Upper lobe of right lung (tissue), 1 donor: Measurements from ENCODE around the gene ARHGAP22. TPM values are rescaled to one million over a fixed set of nuclear protein-coding genes. Genes with fewer than 3 reads are reported as not detected.

ENCODE experiments used
- ATAC-seq: fragments of 200-7000 bp; cut with Tn5 transposase; one replicate; pipeline ENCODE4 v1.9.1; 2020; ENCODE audit warnings: mild to moderate bottlenecking, moderate library complexity
- DNase-seq: peaks from one replicate; pipeline ENCODE4 v3.0.0-alpha.2; 2020
- H3K27ac ChIP-seq: fragments of 200-600 bp; one replicate; pipeline ENCODE4 v1.8.0; 2022
- H3K27me3 ChIP-seq: fragments of 200-600 bp; one replicate; pipeline ENCODE4 v1.8.0; 2022; ENCODE audit warnings: mild to moderate bottlenecking
- H3K36me3 ChIP-seq: fragments of 200-600 bp; one replicate; pipeline ENCODE4 v1.8.0; 2022
- H3K4me1 ChIP-seq: fragments of 200-600 bp; one replicate; pipeline ENCODE4 v1.8.0; 2022
- H3K4me3 ChIP-seq: fragments of 200-600 bp; one replicate; pipeline ENCODE4 v1.8.0; 2022; ENCODE audit warnings: mild to moderate bottlenecking
- H3K9me3 ChIP-seq: fragments of 200-600 bp; one replicate; pipeline ENCODE4 v1.8.0; 2022
- intact Hi-C: fragments of 100-400 bp; cut with DNase I; formaldehyde crosslinking; loops from one replicate; pipeline ENCODE4 v1.11.0; 2022
- total RNA-seq: library from RNA; stranded (reverse); fragmentation: NEBNext Ultra II Directional; extraction: Animal tissue kit (Norgen Biotek cat#: 25700); gene quantifications from one replicate; pipeline ENCODE4 v1.2.1, GENCODE V29; 2021
- TF ChIP-seq, protein P1 (sequence below): fragments of 200-600 bp; IDR thresholded peaks from one replicate; pipeline ENCODE4 v1.8.0; 2022; ENCODE audit warnings: antibody characterized with exemption
- donor health status: DM: no; HTN: yes; CAD: no; lungs with severe emphysema.

The ARHGAP22 gene
- total RNA-seq, 1 donor from 2014 or later, result 6.8 TPM

DNA sequence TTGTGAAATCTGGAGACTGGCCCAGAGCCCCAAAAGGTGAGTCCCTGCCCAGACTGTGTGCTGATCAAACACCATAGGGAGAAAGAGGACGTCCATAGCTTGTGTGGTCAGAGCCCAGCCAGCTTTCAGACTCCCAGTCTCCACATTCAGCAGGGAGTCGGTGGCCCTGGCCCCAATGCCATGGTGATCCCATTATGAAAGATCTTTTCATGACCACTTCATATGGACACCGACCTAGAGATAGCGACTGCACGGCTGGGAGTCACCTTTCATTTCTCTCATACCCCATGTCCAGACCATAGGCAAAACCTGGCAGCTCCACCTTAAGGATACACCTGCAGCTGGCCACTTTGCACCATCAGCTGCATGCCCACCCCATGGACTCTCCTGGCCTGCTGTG, 126.4 kb downstream of the ARHGAP22 start:
- no peak overlapping the region for H3K4me3 ChIP-seq
- no peak overlapping the region for H3K27ac ChIP-seq
- no peaks in the 10 kb centered on the region for H3K27me3 ChIP-seq
- intact Hi-C loops, result no loop called here
- no peaks in the 10 kb centered on the region for H3K4me1 ChIP-seq
- TF ChIP-seq, protein P1, sequence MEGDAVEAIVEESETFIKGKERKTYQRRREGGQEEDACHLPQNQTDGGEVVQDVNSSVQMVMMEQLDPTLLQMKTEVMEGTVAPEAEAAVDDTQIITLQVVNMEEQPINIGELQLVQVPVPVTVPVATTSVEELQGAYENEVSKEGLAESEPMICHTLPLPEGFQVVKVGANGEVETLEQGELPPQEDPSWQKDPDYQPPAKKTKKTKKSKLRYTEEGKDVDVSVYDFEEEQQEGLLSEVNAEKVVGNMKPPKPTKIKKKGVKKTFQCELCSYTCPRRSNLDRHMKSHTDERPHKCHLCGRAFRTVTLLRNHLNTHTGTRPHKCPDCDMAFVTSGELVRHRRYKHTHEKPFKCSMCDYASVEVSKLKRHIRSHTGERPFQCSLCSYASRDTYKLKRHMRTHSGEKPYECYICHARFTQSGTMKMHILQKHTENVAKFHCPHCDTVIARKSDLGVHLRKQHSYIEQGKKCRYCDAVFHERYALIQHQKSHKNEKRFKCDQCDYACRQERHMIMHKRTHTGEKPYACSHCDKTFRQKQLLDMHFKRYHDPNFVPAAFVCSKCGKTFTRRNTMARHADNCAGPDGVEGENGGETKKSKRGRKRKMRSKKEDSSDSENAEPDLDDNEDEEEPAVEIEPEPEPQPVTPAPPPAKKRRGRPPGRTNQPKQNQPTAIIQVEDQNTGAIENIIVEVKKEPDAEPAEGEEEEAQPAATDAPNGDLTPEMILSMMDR, result no peak
- H3K9me3 ChIP-seq, result no peaks in the 10 kb centered on the region
- DNase-seq (no peak), ATAC-seq (no peak)
- H3K36me3 ChIP-seq, result no peaks in the 10 kb centered on the region

DNA sequence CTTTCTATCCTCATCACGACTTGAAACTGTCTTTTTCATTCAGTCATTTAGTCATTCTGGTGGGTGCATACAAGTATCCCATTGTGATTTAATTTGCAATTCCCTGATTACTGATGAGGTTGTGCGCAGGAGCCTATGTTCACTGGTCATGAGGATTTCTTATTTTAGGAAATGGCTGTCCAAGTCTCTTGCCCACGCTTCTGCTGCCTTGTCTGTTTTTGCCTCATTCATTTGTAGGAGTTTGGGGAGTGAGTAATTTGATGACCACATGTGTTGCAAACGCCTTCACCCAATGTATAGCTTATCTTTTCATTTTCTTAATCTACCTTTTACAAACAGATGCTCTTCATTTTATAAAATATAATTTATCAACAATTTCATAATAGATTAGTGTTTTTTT, 127.3 kb downstream of the ARHGAP22 start:
- H3K4me3 ChIP-seq, result no peak overlapping the region
- ATAC-seq (no peak), DNase-seq (no peak)
- no peaks in the 10 kb centered on the region for H3K9me3 ChIP-seq
- intact Hi-C loops, result no loop called here
- no peak overlapping the region for H3K27ac ChIP-seq
- TF ChIP-seq, protein P1, result no peak
- H3K27me3 ChIP-seq, result no peaks in the 10 kb centered on the region
- no peaks in the 10 kb centered on the region for H3K4me1 ChIP-seq
- no peaks in the 10 kb centered on the region for H3K36me3 ChIP-seq

DNA sequence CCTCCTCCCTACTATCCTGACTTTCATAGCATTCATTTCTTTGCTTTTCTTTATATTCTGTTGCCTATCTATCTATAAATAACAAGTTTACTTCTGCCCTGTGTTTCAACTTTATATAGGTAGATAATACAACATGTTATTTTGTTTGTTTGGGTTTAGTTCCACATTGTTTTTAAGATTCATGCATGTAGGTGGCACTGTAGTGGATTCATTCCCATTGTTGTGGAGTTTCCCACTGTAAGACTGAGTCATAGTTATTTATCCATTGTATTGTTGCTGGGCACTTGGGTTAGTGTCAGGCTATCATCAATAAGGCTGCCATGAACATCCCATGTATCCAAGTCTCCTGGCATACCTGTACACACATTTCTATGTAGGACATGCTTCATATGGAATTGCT, 127.7 kb downstream of the ARHGAP22 start:
- DNase-seq, result no peak
- Histone ChIP-seq H3K4me1 (no peaks in the 10 kb centered on the region), H3K9me3 (no peaks in the 10 kb centered on the region), H3K4me3 (no peak overlapping the region), H3K27me3 (no peaks in the 10 kb centered on the region), H3K27ac (no peak overlapping the region), H3K36me3 (no peaks in the 10 kb centered on the region)
- TF ChIP-seq, protein P1, result no peak
- intact Hi-C loops, result no loop called here
- ATAC-seq, result no peak

DNA sequence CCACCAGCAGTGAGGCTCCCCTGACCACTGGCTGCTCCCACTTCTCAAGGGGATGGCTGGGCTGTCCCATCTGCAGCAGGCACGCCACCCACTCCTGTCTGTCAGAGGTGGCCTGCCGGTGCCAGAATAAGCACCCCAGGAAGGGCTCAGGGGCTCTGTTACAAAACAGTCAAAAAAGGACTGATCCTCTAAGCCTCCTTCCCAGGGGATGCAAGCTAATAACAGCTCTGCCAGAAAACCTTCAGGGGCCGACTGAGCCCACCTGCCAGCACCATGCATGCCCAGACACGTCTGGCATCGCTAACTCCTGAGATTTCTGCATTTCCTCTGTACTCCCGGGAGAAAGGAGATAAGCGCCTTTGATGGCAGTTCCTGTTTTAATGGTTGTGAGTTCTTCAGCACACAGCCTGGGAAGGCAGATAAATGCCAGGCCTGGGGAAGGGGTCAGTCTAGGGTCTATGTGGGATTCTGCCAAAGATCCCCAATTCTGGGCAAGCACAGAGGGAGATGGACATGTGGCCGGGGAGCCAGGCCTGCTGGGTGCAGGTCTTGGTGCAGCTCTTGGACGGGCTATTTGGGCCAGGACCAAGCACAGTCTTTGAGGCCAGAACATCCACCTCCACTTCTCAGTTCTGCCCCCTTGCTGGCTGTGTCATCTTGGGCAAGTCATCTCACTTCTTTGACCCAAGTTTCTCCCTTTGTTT, 128.4 kb downstream of the ARHGAP22 start:
- no peak for ATAC-seq
- intact Hi-C loops, result no loop called here
- H3K36me3 ChIP-seq, result no peaks in the 10 kb centered on the region
- no peaks in the 10 kb centered on the region for H3K4me1 ChIP-seq
- TF ChIP-seq, protein P1, result no peak
- no peaks in the 10 kb centered on the region for H3K27me3 ChIP-seq
- H3K9me3 ChIP-seq, result no peaks in the 10 kb centered on the region
- DNase-seq, result peak; percentile 35
- no peak overlapping the region for H3K4me3 ChIP-seq
- H3K27ac ChIP-seq, result no peak overlapping the region

DNA sequence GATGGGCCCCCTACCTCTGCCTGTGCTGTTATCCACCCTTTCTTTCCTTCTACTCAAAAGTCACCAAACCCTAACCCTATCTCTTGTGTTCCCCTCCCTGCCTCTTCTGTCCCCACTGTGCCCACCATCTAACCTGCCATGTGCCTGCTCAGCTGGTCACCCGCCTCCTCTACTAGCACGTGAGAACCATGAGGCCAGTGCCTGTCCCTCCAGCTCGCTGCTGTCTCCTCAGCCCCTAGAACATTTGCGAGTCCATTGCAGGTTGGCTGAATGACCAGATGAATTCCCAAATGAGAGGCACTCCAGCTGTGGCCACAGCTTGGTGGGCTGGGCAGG, 129.0 kb downstream of the ARHGAP22 start:
- Histone ChIP-seq H3K27ac (no peak overlapping the region), H3K27me3 (no peaks in the 10 kb centered on the region), H3K4me3 (no peak overlapping the region), H3K36me3 (no peaks in the 10 kb centered on the region), H3K9me3 (no peaks in the 10 kb centered on the region), H3K4me1 (no peaks in the 10 kb centered on the region)
- ATAC-seq (no peak), DNase-seq (peak; percentile 51)
- intact Hi-C loops, result no loop called here
- TF ChIP-seq, protein P1, result no peak
